Vagina (tissue), 2 donors: ENCODE measurements around the gene ACSM2B.

Experiments used
- POLR2A ChIP-seq, 2 donors: fragments of 450-650 bp; IDR thresholded peaks; one replicate each; pipeline ENCODE4 v1.6.1; 2017; ENCODE audit warnings: antibody characterized with exemption in 2 of 2, mild to moderate bottlenecking in 2 of 2, moderate library complexity in 2 of 2
- TF ChIP-seq, protein P1 (sequence below), 3 experiments: fragments of 450-650 bp in 2 of 3; fragments of 200-600 bp in 1 of 3; sonication (generic) in 1 of 3; IDR thresholded peaks; one replicate each; pipeline ENCODE4 v1.5.1; 2017 to 2019; ENCODE audit warnings: antibody characterized with exemption in 3 of 3, mild to moderate bottlenecking in 2 of 3, moderate library complexity in 2 of 3

DNA sequence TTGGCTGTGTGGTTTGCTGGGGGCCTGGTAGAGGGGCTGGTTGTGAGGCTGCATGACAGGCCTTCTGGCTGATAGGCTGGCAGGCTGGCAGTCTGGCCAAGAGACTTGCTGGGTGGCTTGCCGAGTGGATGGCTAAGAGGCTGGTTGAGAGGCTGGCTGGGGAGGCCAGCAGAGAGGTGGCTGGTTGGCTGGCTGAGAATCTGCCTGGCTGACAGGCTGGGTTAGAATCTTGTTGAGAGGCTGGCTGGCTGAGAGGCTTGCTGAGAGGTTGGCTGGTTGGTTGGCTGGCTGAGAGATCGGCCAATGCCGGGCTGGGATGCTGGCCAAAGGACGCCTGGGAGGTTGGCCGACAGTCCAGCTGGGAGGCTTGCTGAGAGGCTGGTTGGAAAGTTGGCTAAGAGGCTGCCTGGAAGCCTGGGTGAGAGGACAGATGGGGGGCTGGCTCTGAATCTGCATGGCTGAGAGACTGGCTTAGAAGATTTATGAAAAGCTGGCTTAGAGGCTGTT lies 35.9 kb upstream of the ACSM2B start:
- TF ChIP-seq, protein P1, sequence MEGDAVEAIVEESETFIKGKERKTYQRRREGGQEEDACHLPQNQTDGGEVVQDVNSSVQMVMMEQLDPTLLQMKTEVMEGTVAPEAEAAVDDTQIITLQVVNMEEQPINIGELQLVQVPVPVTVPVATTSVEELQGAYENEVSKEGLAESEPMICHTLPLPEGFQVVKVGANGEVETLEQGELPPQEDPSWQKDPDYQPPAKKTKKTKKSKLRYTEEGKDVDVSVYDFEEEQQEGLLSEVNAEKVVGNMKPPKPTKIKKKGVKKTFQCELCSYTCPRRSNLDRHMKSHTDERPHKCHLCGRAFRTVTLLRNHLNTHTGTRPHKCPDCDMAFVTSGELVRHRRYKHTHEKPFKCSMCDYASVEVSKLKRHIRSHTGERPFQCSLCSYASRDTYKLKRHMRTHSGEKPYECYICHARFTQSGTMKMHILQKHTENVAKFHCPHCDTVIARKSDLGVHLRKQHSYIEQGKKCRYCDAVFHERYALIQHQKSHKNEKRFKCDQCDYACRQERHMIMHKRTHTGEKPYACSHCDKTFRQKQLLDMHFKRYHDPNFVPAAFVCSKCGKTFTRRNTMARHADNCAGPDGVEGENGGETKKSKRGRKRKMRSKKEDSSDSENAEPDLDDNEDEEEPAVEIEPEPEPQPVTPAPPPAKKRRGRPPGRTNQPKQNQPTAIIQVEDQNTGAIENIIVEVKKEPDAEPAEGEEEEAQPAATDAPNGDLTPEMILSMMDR (IDR thresholded peaks at IDR 0.05) = no peak
- TF ChIP-seq POLR2A (IDR thresholded peaks at IDR 0.05) = peak in 1 of 2 donors; percentile 19
